Measurements from ENCODE around the gene SIK3. TPM values are rescaled to one million over a fixed set of nuclear protein-coding genes. Genes with fewer than 3 reads are reported as not detected.

SIK3 gene
- total RNA-seq, 2 donors from 2014 or later = 26.7 to 28.0 TPM

DNA sequence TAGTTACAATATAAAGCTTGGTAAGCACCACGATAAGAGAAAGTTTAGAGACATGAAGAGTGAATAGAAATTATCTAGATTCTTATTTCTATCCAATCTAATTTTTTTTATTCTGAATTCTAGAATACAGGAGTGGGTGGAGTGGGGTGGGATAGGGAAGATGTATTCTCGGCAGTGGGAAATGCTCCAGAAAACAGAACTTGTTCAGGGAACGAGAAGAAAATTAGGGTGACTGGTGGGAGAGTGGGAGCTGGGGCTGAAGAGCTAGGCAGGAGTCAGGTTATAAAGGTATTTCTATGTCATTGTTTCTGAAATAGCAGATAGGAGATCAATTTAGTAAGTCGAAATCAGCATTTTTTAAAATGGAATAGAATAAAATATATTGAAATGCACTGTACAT, 207.6 kb downstream of the SIK3 start:
- Histone ChIP-seq H3K4me3 (no peak overlapping the region), H3K4me1 (no peaks in the 10 kb centered on the region), H3K9me3 (no peaks in the 10 kb centered on the region), H3K27ac (no peak overlapping the region), H3K9ac (ENCODE audit: low read depth in 2 of 2, low read length in 2 of 2) (no peak overlapping the region), H3K36me3 (no peaks in the 10 kb centered on the region), H3K27me3 (no peaks in the 10 kb centered on the region)
- no peak for DNase-seq
- intact Hi-C loops (cut with DNase I) = no loop called here
- TF ChIP-seq, protein P1, sequence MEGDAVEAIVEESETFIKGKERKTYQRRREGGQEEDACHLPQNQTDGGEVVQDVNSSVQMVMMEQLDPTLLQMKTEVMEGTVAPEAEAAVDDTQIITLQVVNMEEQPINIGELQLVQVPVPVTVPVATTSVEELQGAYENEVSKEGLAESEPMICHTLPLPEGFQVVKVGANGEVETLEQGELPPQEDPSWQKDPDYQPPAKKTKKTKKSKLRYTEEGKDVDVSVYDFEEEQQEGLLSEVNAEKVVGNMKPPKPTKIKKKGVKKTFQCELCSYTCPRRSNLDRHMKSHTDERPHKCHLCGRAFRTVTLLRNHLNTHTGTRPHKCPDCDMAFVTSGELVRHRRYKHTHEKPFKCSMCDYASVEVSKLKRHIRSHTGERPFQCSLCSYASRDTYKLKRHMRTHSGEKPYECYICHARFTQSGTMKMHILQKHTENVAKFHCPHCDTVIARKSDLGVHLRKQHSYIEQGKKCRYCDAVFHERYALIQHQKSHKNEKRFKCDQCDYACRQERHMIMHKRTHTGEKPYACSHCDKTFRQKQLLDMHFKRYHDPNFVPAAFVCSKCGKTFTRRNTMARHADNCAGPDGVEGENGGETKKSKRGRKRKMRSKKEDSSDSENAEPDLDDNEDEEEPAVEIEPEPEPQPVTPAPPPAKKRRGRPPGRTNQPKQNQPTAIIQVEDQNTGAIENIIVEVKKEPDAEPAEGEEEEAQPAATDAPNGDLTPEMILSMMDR (IDR thresholded peaks at IDR 0.05) = no peak

DNA sequence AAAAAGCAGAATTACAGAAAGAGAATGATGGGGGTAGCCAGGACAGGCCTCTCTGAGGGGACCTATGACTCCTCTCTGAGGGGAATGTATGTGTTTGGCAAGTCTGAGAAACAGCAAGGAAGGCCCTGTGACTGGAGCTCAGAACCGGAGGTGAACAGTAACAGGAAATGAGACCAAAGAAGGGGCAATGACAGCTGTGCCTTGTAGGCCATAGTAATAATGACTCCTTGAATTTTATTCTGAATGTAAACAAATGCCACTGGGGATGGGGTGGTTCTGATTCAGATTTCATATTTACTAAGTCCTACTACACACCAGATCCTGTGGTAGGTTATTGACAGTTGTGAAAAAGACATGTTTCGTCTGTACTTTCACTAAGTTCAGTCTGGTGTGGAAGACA, 208.0 kb downstream of the SIK3 start:
- H3K4me3 ChIP-seq = no peak overlapping the region
- H3K27me3 ChIP-seq = no peaks in the 10 kb centered on the region
- intact Hi-C loops (cut with DNase I) = no loop called here
- no peak overlapping the region for H3K9ac ChIP-seq (ENCODE audit: low read depth in 2 of 2, low read length in 2 of 2)
- no peaks in the 10 kb centered on the region for H3K4me1 ChIP-seq
- no peaks in the 10 kb centered on the region for H3K9me3 ChIP-seq
- TF ChIP-seq, protein P1 (IDR thresholded peaks at IDR 0.05) = no peak
- no peaks in the 10 kb centered on the region for H3K36me3 ChIP-seq
- DNase-seq = no peak
- H3K27ac ChIP-seq = no peak overlapping the region

DNA sequence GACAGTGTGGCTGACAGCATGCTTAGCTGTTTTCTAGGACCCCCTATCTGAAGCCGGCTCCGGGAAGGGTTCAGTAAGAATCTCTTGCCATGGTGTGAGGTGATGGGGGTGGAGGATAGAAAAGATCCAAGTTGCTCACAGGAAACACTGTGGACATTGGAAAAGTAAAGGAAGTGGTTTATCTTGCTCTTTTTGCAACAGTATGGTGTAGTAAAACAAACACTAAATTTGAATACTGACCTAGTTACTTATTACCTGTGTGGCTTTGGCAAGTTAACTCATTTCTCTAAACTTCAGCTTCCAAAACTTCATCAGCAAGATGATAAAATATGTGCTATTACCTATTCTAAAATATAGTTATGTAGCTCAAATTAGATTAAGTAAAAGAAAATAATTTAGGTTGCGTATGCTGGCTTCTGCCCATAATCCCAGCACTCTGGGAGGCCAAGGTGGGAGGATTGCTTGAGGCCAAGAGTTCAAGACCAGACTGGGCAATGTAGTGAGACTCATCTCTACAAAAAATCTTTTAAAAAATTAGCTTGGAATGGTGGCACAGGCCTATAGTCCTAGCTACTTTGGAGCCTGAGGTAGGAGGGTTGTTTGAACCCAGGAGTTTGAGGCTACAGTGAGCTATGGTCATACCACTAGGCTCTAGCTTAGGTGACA, 209.2 kb downstream of the SIK3 start:
- H3K36me3 ChIP-seq = no peaks in the 10 kb centered on the region
- TF ChIP-seq, protein P1 (IDR thresholded peaks at IDR 0.05) = no peak
- H3K9me3 ChIP-seq = no peaks in the 10 kb centered on the region
- H3K4me3 ChIP-seq = no peak overlapping the region
- H3K27me3 ChIP-seq = no peaks in the 10 kb centered on the region
- H3K9ac ChIP-seq (ENCODE audit: low read depth in 2 of 2, low read length in 2 of 2) = no peak overlapping the region
- DNase-seq = no peak
- no peak overlapping the region for H3K27ac ChIP-seq
- no peaks in the 10 kb centered on the region for H3K4me1 ChIP-seq
- intact Hi-C loops (cut with DNase I) = no loop called here

DNA sequence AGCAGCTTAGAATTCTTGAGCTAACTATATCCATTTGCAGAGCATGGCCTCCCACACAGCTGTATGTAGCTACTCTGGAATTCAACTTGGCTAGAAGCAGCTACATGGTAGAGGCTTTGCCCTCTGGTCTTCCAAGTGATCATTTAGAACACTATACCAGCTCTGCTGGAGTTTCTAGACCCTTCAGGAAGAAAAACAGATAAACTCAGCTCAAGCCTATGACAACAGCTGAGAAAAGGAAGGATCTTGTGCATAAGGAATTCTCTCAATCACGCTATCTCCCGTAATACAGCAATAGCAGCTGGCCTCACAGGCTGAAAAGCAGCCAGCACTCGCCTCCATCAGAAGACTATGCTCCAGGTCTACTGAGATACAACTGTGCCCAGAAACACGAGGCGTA, 210.2 kb downstream of the SIK3 start:
- Histone ChIP-seq H3K4me3 (no peak overlapping the region), H3K9ac (ENCODE audit: low read depth in 2 of 2, low read length in 2 of 2) (no peak overlapping the region), H3K36me3 (no peaks in the 10 kb centered on the region), H3K27ac (no peak overlapping the region), H3K27me3 (no peaks in the 10 kb centered on the region), H3K9me3 (no peaks in the 10 kb centered on the region), H3K4me1 (no peaks in the 10 kb centered on the region)
- TF ChIP-seq, protein P1 (IDR thresholded peaks at IDR 0.05) = no peak
- no peak for DNase-seq
- intact Hi-C loops (cut with DNase I) = no loop called here

DNA sequence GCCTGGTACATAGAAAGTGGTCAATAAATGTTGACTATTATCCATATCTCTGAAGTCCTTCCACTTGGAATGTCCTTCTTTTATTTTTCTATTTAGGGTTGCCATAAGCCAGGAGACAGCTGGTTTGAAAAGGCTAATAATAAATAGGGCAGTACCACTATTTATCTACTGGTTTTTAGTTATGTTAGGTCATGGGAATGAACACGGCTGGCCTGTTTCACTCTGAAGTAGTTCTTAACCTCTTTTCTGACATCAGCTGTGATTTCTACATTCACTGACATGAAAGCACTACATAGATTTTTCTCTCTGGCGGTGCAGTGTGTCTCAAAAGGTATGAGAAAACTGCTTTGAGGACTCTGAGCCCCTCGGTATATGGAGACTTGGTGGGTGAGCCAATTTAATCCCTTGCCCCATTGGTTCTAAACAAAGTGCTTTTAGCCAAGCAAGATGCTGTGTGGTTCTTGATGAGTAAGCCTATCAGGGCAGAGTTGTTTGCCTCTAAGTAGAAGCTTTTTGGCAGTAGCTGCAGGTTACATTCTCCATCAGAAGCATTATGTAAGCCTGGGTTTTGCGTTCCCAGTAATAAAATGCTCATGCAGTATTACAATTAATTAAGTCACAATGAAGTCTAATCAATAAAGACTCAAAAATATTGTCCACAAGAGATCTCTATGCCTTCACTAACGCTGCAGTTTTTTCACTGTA, 212.1 kb downstream of the SIK3 start:
- no peaks in the 10 kb centered on the region for H3K36me3 ChIP-seq
- no peaks in the 10 kb centered on the region for H3K4me1 ChIP-seq
- H3K27me3 ChIP-seq = no peaks in the 10 kb centered on the region
- H3K9ac ChIP-seq (ENCODE audit: low read depth in 2 of 2, low read length in 2 of 2) = no peak overlapping the region
- no peak for DNase-seq
- no peak overlapping the region for H3K27ac ChIP-seq
- no peak overlapping the region for H3K4me3 ChIP-seq
- TF ChIP-seq, protein P1 (IDR thresholded peaks at IDR 0.05) = no peak
- no peaks in the 10 kb centered on the region for H3K9me3 ChIP-seq
- intact Hi-C loops (cut with DNase I) = no loop called here
